AML-193 (cell line): Measurements from ENCODE around the gene SLCO1A2.

Experiments used
- DNase-seq, 2 experiments: peaks; one replicate each; lab custom pipeline; 2025; lab: John Stamatoyannopoulos, UW

Gene SLCO1A2

GRCh38 chr12:21219206-21219605, 115.5 kb downstream of the SLCO1A2 start:
- no peak for DNase-seq
